Right kidney (tissue), 1 donor: ENCODE measurements around the gene CEACAM21.

Experiments used
- DNase-seq: peaks from one replicate; pipeline ENCODE4 v3.0.0-alpha.2; 2016

Gene CEACAM21

DNA sequence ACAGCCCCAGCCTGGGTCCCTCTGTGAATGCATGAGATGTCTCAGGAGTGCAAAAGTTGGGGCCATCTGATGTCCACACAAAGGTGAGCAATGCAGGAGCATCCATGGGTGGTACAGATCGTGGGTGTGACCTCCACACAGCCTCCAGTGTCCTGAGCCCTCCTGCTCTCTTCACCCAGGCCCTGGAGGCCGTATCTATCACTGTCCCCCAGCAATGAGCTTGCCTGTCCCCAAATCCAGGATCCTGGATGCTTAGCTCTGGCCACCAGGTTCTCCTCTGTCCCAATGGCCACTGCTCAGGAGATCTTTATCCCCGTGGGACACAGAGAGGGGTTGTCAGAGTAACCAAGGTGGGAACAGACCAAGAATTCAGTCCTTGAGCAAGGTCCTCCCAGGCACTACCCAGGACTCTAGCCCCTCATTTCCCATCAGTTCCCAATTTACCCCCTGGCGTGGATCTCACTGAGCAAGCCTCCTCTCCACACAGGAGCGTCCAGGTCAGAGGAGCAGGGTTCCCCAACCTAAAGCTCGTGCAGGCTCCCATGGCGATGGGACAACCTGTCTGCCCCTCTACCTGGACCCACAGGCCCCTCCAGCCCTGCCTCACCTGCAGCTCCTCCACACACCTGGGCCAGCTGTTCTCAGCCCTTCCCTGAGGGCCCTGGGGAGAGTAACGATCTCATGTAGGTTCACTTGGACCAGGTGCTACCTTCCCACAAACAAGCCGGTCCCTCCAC, 11.3 kb downstream of the CEACAM21 start:
- no peak for DNase-seq

DNA sequence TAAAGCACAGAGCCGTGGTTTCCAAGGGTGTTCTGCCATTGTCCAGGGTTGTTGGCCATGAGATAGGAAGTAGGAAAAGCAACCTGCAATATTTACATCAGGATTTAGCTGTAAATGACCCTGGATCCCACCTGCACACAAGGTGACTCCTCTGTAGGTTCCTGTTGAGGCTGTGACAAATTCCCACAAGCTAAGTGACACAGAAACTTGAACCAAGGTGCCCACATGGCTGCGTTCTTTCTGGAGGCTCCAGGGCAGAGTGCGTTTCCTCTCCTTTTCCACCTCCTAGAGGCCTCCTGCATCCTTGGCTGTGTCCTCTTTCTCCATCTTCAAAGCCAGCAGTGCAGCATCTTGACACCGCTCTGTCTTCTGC, 11.9 kb downstream of the CEACAM21 start:
- DNase-seq, result no peak

DNA sequence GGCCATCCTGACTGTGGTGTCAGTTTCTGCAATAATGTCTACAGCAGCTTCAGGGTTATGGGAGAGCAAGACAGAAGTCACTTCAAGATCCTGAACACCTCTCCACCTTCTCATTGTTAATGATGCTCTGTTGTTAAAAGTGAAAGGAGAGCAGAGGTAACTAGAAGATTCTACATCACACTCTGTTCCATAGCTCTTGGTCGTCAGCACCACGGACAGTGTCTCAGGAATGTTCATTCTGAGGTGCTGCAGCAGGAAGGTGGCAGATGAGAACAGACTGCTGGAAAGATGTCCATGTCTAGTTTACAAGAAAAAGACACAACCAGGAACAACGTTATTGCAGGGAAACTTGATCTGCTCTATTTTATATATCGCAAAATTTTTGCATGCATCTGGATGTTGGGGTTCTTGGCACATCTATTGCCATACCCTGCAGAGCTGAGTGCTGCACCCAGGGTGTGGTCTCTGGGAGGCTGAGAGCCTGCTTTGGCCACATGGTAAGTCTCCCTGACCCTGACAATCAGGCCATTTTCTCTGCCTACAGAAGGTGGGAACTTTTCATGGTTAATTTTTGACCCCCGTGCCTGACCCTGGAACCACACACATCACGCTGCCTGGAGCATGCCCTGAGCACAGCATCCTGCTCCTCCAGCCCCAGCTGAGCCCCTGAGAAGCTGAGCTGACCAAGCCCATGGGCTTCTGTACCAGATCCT, 12.7 kb downstream of the CEACAM21 start:
- no peak for DNase-seq

DNA sequence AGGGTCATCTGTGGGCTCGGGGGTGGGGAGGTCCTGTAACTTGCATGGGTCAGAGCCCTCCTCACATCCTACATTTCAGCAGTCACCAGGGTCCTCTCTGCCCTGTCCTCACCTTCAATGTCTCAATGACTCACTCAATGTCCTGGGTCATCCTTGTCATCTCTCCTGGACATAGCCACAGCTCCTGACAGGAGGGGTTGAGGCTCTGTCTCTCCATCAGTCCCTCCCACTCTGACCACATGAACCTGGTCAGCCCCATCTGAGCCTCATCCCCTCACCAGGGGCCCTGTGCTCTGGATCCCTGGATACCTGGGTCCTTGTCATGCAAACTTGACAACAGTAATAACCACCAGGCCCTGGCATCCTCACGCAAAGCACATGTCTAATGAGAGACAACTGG, 13.4 kb downstream of the CEACAM21 start:
- no peak for DNase-seq

DNA sequence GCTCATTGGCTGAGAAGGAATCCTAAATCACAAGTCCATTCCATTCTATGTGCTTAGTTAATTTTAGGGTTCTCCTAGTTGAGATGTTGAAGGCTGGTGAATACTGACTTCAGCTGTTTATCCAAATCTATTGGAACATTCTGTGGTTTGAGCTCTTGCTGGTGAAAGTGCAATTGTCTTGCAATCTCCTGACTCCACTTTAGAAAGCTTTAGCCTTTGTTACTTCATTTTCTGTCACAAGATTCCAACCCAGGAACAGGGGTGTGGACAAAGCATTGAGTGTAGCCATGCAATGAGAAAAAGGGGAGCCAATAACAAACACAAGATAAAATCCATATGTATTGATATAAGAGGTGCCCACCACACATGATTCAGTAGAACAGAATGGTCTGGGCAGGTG, 15.0 kb downstream of the CEACAM21 start:
- DNase-seq, result no peak

DNA sequence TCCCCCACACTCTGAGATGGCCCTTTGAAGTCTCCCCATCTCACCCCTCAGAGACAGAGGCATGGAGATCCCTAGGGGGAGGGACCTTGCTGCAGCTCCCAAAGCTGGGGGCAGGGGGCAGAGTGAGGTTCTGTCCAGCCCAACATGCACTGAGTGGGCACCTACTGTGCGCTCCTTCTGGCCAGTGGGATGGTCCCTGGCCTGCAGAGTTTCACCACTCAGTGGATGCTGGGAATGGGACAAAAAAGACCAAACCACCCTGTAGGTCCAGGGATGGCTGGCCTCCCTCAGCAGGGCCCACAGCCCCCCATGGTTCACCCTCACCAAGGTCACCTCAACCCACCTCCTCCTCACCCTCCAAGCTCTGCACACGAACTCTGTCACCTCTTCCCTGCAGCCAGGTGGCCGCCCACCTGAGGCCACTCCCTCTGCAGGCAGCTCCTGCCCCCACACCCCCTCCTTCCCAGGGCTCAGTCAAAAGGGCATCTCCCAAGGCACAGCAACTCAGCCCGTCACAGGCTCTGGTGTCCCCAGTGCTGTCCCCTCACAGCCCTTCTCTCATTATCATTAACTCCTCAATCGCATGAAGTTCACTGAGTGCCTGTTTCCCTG, 16.1 kb downstream of the CEACAM21 start:
- DNase-seq, result no peak

DNA sequence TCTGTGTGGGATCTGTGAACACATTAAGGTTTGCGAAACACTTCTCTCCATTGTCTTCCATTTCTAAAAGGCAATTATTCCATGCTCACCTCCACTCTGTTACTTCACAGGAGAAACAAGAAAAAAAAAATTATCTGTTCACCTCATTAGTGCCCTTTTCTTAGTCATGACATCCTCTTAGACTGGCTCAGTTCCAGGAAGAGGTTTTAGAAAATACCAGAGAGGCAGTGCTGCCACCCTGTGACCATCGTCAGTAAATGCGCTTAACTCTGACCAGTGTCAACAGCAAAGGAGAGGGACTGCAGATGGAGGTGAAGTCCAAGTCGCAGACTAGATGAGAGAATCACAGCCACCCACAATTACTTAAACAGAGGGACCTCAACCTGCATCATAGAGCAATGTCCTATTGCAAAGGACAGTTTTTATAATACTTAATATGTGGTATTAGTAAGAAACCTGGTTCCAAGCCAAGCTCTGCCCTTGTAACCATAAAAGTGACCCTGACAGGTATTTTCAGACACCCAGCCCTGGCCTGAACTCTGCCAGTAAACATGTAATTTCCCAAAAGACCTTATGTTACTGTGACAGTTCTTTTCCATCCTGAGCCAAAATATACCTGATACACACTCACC, 19.4 kb downstream of the CEACAM21 start:
- no peak for DNase-seq

DNA sequence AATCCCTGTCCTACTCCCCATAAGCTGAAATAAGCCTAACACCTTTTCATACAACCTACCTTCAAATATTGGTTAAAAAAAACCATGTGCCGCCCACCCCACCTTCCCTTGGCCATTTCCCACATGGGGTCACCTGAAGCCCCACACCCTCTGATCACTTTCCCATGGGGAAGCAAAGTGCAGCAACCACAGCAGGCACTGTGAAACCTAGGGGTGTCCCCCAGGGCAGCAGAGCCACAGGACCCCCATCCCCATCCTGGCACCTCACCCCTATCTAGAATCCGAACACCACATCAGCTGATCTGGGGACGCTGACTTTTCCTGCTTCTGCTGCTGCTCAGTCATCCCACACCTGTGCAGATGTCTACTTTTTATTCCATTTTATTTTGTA, 19.9 kb downstream of the CEACAM21 start:
- no peak for DNase-seq

DNA sequence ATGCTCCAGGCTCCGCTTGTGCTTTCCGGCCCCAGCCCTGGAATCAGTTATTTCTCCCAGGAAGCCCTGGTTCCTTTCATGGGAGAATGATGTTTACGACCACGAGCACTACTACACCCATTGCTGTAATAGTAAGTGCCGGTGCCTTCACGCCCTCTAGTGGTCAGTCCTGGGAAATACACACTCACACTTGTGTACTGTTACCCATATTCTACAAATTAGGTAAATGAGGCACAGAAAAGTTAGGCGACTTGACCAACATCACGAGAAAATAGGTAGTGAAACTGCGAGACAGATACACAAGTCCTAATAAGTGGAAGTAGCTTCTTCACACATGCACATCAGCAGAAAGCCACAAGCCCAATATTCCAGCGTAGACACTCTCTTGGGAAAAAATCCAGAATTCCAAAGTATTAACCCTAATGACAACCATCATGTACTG, 21.7 kb downstream of the CEACAM21 start:
- no peak for DNase-seq

DNA sequence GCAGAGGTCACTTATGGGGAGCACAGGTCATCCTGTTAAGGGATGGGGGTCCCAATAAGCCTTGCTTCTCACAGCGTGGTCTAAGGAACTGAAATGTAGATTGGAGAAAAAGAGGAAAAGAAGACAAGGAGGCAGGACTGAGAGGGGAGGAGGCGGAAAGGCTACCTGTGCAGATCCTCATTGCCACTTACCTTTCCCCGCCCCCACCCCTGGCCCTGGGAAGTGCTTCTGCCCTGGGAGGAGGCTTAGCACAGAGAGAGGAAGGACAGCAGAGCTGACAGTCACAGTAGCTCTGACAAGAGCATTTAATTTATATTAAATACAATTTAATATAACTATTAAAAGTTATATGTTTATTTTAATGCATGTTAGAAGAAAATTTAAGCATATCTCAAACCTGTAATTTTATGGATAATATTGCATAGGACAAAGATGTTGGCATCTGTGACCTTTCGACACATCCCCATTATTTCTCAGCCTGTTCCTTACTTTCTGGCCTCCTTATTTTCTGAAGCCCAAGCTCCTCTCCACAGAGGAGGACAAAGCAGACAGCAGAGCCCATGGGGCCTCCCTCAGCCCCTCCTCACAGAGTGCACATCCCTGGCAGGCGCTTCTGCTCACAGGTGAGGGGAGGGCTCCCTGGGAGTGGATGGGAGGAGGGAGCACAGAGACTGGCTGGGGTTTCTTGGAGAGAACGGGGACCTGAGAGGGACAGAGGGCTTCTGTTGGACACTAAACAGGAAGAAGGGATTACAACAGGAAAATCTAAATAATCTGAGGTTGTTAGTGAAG, 23.4 kb downstream of the CEACAM21 start:
- DNase-seq, result no peak

DNA sequence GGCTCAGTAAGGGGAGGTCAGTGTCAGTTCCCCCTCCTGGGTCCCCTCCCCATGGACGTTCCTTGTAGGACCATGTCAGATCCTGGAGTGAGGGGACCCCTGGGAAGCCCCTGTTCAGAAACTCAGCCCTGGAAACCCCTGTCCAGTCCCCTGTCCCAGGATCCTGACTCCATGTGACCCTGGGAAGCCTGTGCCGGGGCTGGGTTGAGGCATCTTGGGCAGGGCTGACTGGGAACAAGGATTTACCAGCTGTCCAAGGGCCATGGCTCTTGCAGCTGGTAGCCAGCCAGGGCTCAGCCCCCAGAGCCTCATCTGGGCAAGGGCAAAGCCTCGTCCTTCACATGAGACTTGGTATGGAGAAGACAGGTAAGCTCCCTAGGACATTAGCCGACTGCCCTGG, 25.8 kb downstream of the CEACAM21 start:
- no peak for DNase-seq

DNA sequence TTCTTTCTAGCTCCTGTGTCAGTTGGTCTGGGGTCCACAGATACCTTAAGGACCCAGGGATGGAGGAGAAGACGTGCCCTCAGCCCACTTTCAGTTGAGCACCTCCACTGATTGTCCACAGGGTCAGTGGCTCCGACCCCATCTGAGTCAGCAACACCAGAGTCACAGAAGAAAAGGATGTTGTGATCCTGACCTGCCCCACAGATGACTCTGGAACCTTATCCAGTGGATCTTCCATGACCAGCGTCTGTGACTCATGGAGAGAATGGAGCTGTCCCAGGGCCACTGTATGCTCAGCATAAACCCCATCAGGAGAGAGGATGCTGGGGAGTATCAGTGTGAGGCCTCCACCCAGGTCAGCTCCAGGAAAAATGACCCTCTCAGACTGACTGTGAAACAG, 28.9 kb downstream of the CEACAM21 start:
- DNase-seq, result no peak

DNA sequence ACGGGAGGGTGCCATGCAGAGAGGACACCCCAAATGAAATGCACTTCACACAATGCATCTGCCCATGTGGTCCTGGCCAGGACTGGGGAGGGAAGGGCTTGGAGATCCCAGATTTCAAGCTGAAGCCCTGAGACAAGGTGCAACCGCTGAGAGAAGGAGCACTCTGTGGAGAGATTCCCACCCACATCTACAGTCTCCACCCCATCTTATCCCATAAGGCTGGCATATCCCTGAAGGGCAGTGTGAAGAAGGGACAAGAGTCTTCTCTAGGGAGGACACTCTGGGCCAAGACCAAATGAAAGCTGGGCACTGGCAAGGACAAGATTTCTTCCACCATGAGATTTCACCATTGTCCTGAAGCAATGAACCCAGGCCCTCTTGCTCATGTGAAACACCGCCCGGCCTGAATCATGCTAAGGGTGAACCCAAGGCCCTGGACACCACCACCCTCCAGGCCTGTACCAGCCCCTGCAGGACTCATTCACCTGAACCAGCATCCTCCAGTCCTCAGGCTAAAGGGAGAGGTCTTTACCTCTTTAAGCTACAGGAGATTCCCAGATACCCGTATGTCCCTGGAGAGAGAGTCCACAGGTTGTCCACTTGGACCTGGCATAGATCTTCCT, 30.4 kb downstream of the CEACAM21 start:
- DNase-seq, result no peak

DNA sequence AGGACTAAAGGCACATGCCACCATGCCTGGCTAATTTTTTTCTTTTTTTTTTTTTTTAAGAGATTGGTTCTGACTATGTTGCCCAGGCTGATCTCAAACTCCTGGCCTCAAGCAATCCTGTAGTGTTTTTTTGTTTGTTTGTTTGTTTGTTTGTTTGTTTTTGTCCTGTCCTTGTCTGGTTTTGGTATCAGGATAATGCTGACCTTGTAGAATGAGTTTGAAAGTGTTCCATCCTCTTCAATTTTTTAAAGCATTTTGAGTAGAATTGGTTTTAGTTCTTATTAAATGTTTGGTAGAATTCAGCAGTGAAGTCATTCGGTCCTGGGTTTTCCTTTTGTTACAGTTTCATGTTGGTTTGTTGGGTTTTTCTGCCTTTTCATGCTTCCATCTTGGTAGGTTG, 31.7 kb downstream of the CEACAM21 start:
- DNase-seq, result no peak

DNA sequence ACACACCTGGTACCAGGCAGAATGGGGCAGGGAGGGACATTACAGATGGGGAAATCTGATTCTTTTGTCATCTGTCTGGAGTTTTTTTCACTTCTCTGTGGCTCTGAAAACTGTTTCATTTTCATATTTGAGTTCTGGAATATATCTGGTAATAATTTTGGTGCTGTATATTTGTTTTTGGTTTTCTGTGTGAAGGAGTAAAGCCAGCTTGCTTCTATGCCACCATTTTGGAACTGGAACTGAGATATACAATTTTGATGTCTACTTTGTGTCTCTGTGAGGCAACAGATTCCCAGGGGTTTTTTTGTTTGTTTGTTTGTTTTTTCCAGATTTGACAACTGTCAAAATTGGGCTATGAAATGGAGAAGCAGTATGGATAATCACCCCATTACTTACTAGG, 34.8 kb downstream of the CEACAM21 start:
- no peak for DNase-seq

DNA sequence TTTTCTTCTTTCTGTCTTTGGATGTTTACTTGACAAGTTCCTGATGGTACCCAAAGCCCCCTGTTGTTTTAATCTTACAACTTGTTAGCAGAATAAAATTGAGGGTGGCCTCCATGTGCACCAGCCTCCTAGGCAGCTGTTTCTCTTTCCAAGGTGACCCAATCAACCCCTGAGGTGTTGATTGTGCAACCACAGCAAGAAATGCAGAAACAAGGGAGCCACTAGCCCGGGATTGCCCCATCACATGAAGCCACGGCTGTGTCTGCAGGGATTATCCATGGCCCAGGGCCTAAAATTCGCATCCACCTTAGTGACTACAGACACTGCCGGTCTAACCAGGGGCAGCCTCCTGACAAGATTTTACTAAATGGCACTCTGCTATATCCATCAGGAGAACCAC, 36.5 kb downstream of the CEACAM21 start:
- DNase-seq, result no peak

DNA sequence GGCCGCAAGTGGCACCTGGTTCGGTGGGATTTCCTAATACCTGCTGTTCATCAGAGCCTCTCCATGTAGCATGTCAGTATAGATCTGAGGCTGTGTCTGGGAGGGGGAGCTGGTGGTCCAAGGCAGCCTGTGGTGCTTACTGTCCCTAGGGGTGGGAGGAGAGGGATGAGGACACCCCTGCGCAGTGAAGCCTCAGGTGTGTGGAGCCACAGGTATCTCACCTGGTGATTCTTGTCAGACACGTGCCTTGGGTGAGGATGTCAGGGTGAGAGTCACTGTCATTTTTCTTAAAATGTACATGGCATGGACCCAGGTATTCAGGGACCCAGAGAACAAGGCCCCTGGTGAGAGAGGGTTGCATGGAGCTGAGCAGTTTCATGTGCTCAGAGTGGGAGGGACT, 39.2 kb downstream of the CEACAM21 start:
- no peak for DNase-seq

DNA sequence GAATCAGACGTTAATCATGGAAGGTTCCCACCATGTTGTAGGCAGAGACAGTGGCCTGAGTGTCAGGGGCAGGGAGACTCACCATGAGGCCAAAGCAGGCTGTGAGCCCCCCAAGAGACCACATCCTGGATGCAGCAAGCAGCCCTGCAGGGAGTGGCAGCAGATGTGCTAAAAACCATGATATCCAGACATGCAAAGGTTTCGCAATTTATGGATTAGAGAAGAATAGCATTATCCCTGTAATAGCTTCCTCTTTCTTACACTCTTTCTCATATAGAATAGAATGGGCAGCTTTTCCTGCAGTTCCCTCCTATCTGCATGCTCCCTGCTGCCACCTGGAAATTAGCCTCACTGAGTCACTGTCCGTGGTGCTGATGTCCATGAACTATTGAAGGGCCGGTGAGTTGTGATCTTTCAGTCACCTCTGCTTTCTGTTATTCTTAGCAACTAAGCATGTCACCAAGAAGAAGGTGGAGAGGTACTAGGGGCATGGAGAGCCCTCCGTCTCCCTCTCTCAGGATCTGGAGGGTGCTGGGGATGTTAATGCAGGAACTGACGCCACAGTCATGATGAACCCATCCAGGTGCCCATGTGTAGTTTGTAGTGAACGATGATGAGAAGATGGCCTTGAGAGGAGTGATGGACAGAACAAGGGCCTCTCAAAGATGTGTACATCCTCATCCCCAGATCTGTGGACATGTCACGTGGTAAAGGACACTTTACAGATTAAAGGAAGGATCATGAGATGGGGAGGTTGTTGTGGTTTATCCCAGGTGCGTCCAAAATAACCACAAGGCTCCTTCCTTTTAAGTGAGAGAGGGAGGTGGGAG, 41.0 kb downstream of the CEACAM21 start:
- DNase-seq, result no peak

DNA sequence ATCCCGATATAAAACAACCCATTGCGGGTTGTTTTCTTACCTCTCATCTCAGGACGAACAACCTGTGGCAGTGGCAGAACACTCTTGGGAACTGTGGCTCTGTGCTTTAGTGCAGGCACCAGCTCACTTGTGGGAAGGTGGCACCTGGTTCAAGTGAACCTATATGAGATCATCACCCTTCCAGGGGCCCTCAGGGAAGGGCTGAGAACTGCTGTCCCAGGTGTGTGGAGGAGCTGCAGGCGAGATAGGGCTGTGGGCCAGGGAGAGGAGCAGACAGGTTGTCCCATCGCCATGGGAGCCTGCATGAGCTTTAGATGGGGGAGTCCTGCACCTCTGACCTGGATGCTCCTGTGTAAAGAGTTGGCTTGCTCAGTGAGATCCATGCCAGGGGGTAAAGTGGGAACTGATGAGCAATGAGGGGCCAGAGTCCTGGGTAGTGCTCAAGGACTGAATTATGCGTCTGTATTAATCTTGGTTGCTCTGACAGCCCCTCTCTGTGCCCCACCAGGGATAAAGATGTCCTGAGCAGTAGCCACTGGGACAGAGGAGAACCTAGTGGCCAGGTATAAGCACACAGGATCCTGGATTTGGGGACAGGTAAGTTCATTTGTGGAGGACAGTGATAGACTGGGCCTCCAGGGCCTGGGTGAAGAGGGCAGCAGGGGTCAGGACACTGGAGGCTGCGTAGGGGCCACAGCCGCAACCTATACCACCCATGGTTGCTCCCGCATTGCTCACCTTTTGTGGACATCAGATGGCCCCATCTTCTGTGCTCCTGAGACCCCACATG, 42.2 kb downstream of the CEACAM21 start:
- DNase-seq, result no peak

DNA sequence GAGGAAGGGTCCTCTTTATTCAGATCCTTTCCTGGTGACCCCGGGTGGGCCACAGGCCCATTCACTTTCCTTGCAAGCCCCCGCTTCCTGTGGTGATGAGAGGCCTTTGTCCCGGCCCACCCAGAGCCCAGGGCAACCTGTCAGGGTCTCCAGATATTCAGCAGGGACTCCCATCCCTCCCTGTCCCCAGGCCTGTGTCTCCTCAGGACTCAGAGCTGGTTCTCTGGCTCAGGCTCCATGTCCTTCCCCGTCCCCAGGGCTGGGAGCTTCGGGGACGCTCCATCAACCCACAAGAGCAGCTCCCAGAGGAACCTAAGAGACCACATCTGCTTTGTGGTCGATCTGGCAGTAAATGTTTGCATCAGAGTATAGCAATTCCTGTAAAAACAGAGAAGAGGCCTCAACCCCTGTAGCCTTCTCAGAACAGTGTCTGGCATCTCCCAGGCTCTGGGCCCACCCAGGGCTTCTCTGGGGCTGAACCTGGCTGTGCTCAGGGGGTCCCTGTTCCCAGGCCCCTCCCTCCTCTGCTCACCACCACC, 43.1 kb downstream of the CEACAM21 start:
- DNase-seq, result no peak
